ENCODE results near the gene KAT5.
"Not testable (repeated sequence)": the region's sequence is repeated elsewhere in the genome, so short reads cannot be mapped to it uniquely, and the experiment has no call there.

The KAT5 gene

GRCh38 chr11:65699306-65699705 is 12.7 kb upstream of the KAT5 start:
- H3K9ac ChIP-seq (ENCODE audit: low read depth, low read length), result no peak overlapping the region
- H3K36me3 ChIP-seq (ENCODE audit: insufficient read depth, low read length), result no peaks in the 10 kb centered on the region
- no peaks in the 10 kb centered on the region for H3K9me3 ChIP-seq (ENCODE audit: control insufficient read depth, insufficient read depth, low read length)
- no peaks in the 10 kb centered on the region for H3K4me1 ChIP-seq (ENCODE audit: insufficient read depth, low read length)

GRCh38 chr11:65700399-65700798 is 11.7 kb upstream of the KAT5 start:
- no peak overlapping the region for H3K9ac ChIP-seq (ENCODE audit: low read depth, low read length)
- no peaks in the 10 kb centered on the region for H3K4me1 ChIP-seq (ENCODE audit: insufficient read depth, low read length)
- no peaks in the 10 kb centered on the region for H3K9me3 ChIP-seq (ENCODE audit: control insufficient read depth, insufficient read depth, low read length)
- H3K36me3 ChIP-seq (ENCODE audit: insufficient read depth, low read length), result no peaks in the 10 kb centered on the region

- H3K4me1 ChIP-seq (ENCODE audit: insufficient read depth, low read length), result no peaks in the 10 kb centered on the region
- H3K36me3 ChIP-seq (ENCODE audit: insufficient read depth, low read length), result no peaks in the 10 kb centered on the region
- H3K9ac ChIP-seq (ENCODE audit: low read depth, low read length), result no peak overlapping the region
- no peaks in the 10 kb centered on the region for H3K9me3 ChIP-seq (ENCODE audit: control insufficient read depth, insufficient read depth, low read length)
Measured at GRCh38 chr11:65701686-65702085, 10.4 kb upstream of the KAT5 start.

GRCh38 chr11:65703846-65704245 is 8.2 kb upstream of the KAT5 start:
- Histone ChIP-seq H3K36me3 (ENCODE audit: insufficient read depth, low read length) (no peaks in the 10 kb centered on the region), H3K9ac (ENCODE audit: low read depth, low read length) (no peak overlapping the region), H3K4me1 (ENCODE audit: insufficient read depth, low read length) (no peaks in the 10 kb centered on the region), H3K9me3 (ENCODE audit: control insufficient read depth, insufficient read depth, low read length) (no peaks in the 10 kb centered on the region)

GRCh38 chr11:65706303-65706763 is 5.7 kb upstream of the KAT5 start:
- not testable (repeated sequence) for H3K36me3 ChIP-seq (ENCODE audit: insufficient read depth, low read length); H3K9me3 ChIP-seq (ENCODE audit: control insufficient read depth, insufficient read depth, low read length); H3K9ac ChIP-seq (ENCODE audit: low read depth, low read length); H3K4me1 ChIP-seq (ENCODE audit: insufficient read depth, low read length)

- H3K9me3 ChIP-seq (ENCODE audit: control insufficient read depth, insufficient read depth, low read length); H3K9ac ChIP-seq (ENCODE audit: low read depth, low read length); H3K36me3 ChIP-seq (ENCODE audit: insufficient read depth, low read length); H3K4me1 ChIP-seq (ENCODE audit: insufficient read depth, low read length): not testable (repeated sequence)
Measured at GRCh38 chr11:65707002-65707401, 5.0 kb upstream of the KAT5 start.

GRCh38 chr11:65708451-65708850 is 3.6 kb upstream of the KAT5 start:
- H3K36me3 ChIP-seq (ENCODE audit: insufficient read depth, low read length), result no peaks in the 10 kb centered on the region
- H3K9ac ChIP-seq (ENCODE audit: low read depth, low read length), result no peak overlapping the region
- no peaks in the 10 kb centered on the region for H3K9me3 ChIP-seq (ENCODE audit: control insufficient read depth, insufficient read depth, low read length)
- H3K4me1 ChIP-seq (ENCODE audit: insufficient read depth, low read length), result no peaks in the 10 kb centered on the region; the same call in 1 of the 2 replicates

GRCh38 chr11:65709661-65710060 is 2.4 kb upstream of the KAT5 start:
- H3K4me1 ChIP-seq (ENCODE audit: insufficient read depth, low read length), result no peaks in the 10 kb centered on the region; the same call in 1 of the 2 replicates
- peaks cover under 1% of the 10 kb centered on the region; the same call in 1 of the 2 replicates for H3K36me3 ChIP-seq (ENCODE audit: insufficient read depth, low read length)

GRCh38 chr11:65710421-65710820 is 1.6 kb upstream of the KAT5 start:
- peaks cover 5% of the 10 kb centered on the region; the same call in 1 of the 2 replicates for H3K36me3 ChIP-seq (ENCODE audit: insufficient read depth, low read length)

More at GRCh38 chr11:65709661-65710060, 2.4 kb upstream of the KAT5 start:
- no peaks in the 10 kb centered on the region for H3K9me3 ChIP-seq (ENCODE audit: control insufficient read depth, insufficient read depth, low read length)
- H3K9ac ChIP-seq (ENCODE audit: low read depth, low read length), result no peak overlapping the region

GRCh38 chr11:65712633-65713076 is 603 bp downstream of the KAT5 start:
- Histone ChIP-seq H3K4me1 (ENCODE audit: insufficient read depth, low read length) (no peaks in the 10 kb centered on the region; the same call in 1 of the 2 replicates), H3K36me3 (ENCODE audit: insufficient read depth, low read length) (peaks cover 5% of the 10 kb centered on the region; the same call in 1 of the 2 replicates), H3K9ac (ENCODE audit: low read depth, low read length) (peak overlapping the region; percentile 85; the same call in 1 of the 2 replicates), H3K9me3 (ENCODE audit: control insufficient read depth, insufficient read depth, low read length) (no peaks in the 10 kb centered on the region)

More at GRCh38 chr11:65710421-65710820, 1.6 kb upstream of the KAT5 start:
- H3K4me1 ChIP-seq (ENCODE audit: insufficient read depth, low read length), result no peaks in the 10 kb centered on the region; the same call in 1 of the 2 replicates
- H3K9ac ChIP-seq (ENCODE audit: low read depth, low read length), result no peak overlapping the region
- H3K9me3 ChIP-seq (ENCODE audit: control insufficient read depth, insufficient read depth, low read length), result no peaks in the 10 kb centered on the region

- no peaks in the 10 kb centered on the region; the same call in 1 of the 2 replicates for H3K4me1 ChIP-seq (ENCODE audit: insufficient read depth, low read length)
- no peak overlapping the region for H3K9ac ChIP-seq (ENCODE audit: low read depth, low read length)
- H3K9me3 ChIP-seq (ENCODE audit: control insufficient read depth, insufficient read depth, low read length), result no peaks in the 10 kb centered on the region
- H3K36me3 ChIP-seq (ENCODE audit: insufficient read depth, low read length), result peaks cover 8% of the 10 kb centered on the region; the same call in 1 of the 2 replicates
Measured at GRCh38 chr11:65713212-65713969, 1.3 kb downstream of the KAT5 start.

GRCh38 chr11:65714433-65714832 is 2.4 kb downstream of the KAT5 start:
- H3K9ac ChIP-seq (ENCODE audit: low read depth, low read length), result no peak overlapping the region
- H3K36me3 ChIP-seq (ENCODE audit: insufficient read depth, low read length), result peaks cover 13% of the 10 kb centered on the region; the same call in 1 of the 2 replicates
- H3K4me1 ChIP-seq (ENCODE audit: insufficient read depth, low read length), result no peaks in the 10 kb centered on the region; the same call in 1 of the 2 replicates
- H3K9me3 ChIP-seq (ENCODE audit: control insufficient read depth, insufficient read depth, low read length), result no peaks in the 10 kb centered on the region

GRCh38 chr11:65716302-65716701 is 4.2 kb downstream of the KAT5 start:
- no peak overlapping the region for H3K9ac ChIP-seq (ENCODE audit: low read depth, low read length)
- H3K4me1 ChIP-seq (ENCODE audit: insufficient read depth, low read length), result no peaks in the 10 kb centered on the region; the same call in 1 of the 2 replicates
- H3K36me3 ChIP-seq (ENCODE audit: insufficient read depth, low read length), result peaks cover 13% of the 10 kb centered on the region; the same call in 1 of the 2 replicates
- no peaks in the 10 kb centered on the region for H3K9me3 ChIP-seq (ENCODE audit: control insufficient read depth, insufficient read depth, low read length)

- no peaks in the 10 kb centered on the region; the same call in 1 of the 2 replicates for H3K4me1 ChIP-seq (ENCODE audit: insufficient read depth, low read length)
- peaks cover 13% of the 10 kb centered on the region; the same call in 1 of the 2 replicates for H3K36me3 ChIP-seq (ENCODE audit: insufficient read depth, low read length)
- no peaks in the 10 kb centered on the region for H3K9me3 ChIP-seq (ENCODE audit: control insufficient read depth, insufficient read depth, low read length)
- no peak overlapping the region for H3K9ac ChIP-seq (ENCODE audit: low read depth, low read length)
Measured at GRCh38 chr11:65716774-65717405, 4.8 kb downstream of the KAT5 start.
